ENCODE results near the gene NELL1. TPM values are rescaled to one million over a fixed set of nuclear protein-coding genes. Genes with fewer than 3 reads are reported as not detected.

Gene NELL1
- total RNA-seq, 1 donor from 2014 or later: not detected

DNA sequence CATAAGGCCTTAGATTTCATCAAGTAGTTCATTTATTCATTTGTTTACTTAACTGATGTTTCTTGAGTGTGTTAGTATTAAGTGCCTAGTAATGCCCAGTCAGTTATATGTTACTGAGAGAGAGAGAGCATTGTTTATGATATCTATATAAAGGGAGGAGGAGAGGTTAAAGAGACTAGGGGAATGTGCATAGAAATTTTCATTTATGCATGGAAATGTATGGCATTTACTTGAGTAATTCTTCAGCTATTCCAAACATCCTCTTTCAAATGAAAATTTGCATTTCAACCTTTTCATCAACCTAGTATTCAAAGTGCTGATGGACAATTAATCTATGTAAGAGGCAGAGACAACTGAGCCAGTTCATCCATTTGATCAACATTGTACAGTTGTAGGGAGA, 199.7 kb downstream of the NELL1 start:
- DNase-seq (ENCODE audit: low read depth): no peak

- no peak for DNase-seq (ENCODE audit: low read depth)
These were observed 203.7 kb downstream of the NELL1 start for GRCh38 chr11:20873054-20873453.

- no peak for DNase-seq (ENCODE audit: low read depth)
These were observed 205.0 kb downstream of the NELL1 start for GRCh38 chr11:20874358-20874757.

DNA sequence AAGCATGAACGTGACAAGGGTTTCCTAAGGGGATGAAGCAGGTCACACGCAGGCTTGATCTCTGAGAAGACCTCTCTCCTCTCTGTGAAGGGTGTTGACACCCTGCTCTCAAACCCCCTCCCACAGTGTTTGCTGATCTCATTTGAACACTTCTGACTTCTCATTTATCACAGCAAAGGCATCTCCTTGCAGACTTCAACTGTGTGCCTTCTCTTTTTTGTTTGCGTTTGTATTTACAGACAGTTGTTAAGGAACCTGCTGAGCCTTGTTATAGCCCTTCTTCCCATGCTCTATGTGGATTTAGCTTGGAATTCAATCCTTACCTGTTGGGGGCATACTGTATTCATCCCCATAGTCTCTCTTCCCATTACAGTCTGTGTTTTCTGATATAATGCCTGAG, 206.5 kb downstream of the NELL1 start:
- DNase-seq (ENCODE audit: low read depth): no peak

DNA sequence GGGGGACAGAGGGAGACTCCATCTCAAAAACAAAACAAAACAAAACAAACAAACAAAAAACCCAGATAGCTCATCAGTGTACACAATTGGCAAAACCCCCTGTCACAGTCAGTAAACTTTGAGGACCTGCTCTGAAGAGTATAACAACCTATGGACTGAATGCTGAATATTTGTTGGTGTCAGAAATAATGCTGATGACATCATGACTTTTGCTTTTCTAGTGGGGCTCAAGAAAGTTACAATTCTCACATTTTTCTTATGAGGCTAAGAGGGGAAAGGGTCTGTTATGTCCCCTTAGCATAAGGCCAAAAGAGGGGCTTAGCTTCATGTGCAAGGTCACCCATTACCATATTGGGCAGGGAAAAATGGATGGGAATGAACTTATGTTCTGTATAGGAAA, 207.4 kb downstream of the NELL1 start:
- DNase-seq (ENCODE audit: low read depth): no peak

DNA sequence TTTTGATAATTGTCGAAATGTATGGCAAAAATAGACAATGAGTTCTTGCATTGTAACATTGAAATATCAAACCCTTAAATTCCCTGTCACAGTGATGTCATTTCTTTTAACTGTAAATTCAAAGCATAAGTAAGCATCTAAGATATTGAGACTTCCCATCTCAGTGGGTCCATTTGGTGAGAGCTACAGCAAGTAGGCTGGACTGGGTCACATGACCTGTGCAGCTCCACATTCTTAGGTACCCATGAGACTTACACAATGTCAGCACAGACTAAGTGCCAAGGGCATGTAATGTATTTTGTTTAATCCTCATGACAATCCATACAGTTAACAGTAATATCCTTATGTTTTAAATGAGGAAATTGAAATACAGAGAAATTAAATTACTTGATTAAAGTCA, 210.7 kb downstream of the NELL1 start:
- no peak for DNase-seq (ENCODE audit: low read depth)

DNA sequence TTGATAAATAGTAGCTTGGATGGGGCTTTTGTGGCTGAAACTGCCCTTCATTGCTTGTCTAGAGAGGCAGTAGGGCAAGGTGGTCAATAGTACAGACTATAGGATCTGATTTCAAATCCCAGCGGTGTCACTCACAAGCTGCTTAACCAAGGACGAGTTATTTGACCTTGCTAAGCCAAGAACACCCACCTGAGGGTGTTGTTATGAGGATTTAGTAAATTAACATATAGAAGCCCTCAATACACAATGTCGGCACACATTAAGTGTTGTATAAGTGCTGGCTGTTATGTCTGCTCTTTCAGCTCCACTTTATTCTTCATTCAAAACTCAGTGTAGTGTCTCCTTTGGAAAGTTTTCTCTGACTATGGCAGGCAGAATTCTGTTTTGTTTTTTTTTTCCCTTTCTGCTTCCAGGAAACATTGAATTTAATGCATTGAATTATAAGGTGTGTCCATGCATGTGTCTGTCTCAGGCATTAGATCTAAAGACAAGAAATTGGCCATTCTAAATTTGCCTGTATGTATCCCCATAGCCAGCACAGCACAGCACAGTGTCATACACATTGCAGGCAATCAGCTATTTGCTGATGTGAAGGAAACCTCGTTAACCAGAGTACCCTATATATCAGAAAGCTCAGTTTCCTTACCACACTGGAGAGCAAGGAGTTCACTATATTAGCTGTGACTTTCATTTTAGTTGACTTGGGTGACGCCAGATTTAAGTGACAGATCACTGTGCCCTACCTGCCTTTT, 212.1 kb downstream of the NELL1 start:
- DNase-seq (ENCODE audit: low read depth): no peak

- no peak for DNase-seq (ENCODE audit: low read depth)
These were observed 217.8 kb downstream of the NELL1 start for GRCh38 chr11:20887137-20887536.

- DNase-seq (ENCODE audit: low read depth): no peak
These were observed 224.9 kb downstream of the NELL1 start for GRCh38 chr11:20894296-20894695.

DNA sequence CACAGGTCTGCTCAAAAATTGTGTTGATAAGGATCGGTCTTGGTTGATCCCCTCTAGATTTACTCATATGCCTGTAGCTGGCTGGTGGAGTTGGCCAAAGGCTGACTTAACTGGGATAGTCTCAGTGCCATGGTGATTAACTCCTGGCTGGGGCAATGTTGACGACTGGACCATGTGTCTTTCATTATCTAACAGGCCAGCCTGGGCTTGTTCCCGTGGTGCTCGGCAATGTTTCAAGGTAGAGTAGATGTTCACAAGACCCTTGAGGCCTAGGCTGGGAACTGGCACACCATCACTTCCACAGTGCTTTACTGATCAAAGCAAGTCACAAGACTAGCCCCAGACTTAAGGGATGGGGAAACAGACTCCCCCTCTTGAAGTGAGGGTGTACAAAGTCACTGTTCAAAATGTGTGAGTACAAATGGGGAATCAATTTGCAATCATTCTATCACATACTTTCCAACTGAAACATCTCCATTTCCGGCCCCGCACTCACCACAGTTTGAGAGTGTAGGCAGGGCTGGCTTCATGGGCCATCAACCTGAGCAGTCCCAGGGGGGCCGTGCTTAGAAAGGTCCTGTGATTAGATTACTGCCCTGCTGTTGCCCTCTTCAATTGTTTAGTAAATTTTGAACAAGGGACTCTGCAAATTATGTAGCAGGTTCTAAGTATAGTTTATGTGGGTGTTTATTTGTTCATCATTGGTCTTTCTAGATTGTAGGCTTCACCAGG, 240.8 kb downstream of the NELL1 start:
- no peak for DNase-seq (ENCODE audit: low read depth)

DNA sequence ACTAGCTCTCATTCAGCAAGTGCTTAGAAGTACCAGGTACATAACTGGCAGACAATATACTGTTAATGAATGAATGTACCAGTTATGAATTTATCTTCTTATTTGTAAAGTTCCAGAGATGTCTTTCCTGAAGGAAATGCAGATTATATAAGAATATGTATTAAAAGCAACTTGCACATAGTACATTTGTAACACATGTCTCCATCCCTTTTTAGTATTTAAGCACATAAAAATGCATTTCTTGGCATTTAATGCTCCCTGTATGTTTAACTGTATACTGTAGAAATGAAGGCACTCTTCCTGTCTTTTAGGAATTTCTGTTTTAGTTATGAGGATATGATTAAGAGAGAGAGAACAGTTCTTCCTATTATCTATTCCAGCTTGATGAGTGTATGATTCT, 241.3 kb downstream of the NELL1 start:
- DNase-seq (ENCODE audit: low read depth): no peak

- DNase-seq (ENCODE audit: low read depth): no peak
These were observed 242.9 kb downstream of the NELL1 start for GRCh38 chr11:20912065-20912821.

GRCh38 chr11:20912922-20913512, 243.6 kb downstream of the NELL1 start:
- no peak for DNase-seq (ENCODE audit: low read depth)

DNA sequence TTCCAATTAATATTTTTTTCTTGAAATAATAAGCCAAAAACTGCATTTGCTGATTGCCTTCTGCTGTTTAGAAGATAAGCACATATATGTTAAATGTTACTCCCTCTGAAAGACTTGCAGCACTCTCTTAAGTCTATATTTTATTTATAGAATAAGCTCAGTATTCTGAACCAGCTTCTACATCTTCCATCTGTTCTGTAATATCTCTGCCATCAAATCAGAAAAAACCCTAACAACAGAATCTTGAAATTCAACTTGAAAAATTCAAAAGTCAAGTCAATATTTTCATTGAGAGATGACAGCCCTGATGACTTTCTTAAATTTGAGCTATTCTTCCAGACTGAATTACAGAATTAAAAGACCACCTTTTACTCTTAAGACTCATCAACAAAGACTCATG, 247.9 kb downstream of the NELL1 start:
- DNase-seq (ENCODE audit: low read depth): no peak

DNA sequence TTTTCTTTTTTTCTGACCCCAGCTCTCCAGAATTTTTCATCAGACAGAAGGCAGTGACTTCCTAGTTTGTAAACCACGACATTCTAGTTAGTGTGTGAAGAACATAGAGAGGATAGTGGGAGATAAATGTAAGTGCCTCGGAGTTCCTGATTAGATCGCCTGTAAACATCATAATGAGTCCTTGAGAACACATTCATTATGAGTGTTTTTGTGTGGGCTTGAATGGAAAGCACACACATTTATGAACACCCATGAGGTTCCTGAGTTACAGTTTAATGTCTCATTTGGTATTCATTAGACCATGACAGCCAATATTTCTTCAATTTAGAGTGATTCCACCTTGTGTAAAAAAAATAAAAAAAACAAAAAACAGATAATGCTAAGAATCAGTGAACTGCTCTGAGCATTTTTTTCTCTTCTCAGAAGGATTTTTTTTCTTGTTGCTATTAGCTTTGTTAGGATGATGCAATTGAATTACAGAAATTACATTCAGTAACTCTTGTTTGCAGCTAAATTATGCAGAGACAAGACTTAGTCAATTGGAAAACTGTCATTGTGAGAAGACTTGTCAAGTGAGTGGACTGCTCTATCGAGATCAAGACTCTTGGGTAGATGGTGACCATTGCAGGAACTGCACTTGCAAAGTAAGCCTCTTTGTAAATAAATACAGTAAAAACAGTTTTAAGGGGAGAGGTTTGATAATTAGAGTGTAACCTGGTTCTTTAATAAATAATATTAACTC, 257.6 kb downstream of the NELL1 start:
- no peak for DNase-seq (ENCODE audit: low read depth)

DNA sequence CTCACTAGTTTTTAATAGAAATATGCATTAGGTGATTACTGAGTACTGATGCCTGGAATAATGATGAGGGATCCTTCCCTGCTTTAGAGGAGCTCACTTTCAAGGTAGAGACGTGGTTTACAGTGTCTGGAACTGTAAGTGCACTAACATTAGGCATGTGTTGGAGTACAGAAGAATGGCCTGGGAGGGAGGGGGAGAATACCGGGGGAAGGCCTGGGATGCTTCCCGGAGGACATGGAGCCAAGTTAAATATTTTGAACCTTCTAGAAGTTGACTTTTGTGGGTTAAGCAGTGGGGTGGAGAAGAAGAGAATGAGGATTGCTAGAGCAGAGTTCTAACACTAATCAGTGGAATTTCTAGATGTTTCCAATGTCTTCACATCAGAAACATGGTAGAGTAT, 261.6 kb downstream of the NELL1 start:
- DNase-seq (ENCODE audit: low read depth): no peak

GRCh38 chr11:20933086-20933485, 263.7 kb downstream of the NELL1 start:
- no peak for DNase-seq (ENCODE audit: low read depth)

DNA sequence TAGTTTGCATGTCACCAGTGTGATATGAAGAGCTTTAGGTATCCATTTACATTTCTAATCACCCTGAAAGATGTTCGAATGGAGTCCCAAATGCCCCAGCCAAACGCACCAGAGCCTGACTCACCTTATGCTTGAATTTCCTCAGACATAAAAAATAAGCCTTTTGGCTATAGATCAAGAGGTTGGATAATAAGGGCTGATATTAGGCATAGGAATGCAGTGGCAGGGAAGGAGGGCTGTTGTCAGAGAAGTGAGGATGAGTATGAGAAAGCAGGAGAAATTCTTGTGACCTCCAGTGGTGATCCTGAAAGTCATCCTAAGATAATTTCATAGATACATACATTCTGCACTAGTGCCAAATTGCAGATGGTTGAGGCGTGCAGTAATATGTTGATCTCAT, 264.6 kb downstream of the NELL1 start:
- no peak for DNase-seq (ENCODE audit: low read depth)

GRCh38 chr11:20934516-20934915, 265.1 kb downstream of the NELL1 start:
- DNase-seq (ENCODE audit: low read depth): no peak

DNA sequence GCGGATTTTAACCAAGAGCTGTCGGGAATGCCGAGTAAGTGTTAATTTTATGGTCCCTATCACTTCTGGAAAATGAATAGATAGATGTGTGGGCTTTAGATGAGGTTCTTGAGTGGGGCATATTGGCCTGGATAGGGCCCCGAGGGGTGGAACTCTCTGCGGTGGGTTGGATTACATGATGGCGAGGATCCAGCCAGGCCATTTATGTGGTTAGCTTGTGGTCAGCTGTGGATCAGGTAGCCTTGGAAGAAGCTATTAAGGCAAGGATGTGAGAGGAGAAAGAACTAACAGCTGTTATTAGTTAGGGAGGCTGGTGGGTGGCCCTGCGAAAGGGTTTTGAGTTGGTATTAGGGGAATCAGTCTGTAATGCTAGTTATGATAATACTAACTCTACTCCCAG, 268.4 kb downstream of the NELL1 start:
- no peak for DNase-seq (ENCODE audit: low read depth)

DNA sequence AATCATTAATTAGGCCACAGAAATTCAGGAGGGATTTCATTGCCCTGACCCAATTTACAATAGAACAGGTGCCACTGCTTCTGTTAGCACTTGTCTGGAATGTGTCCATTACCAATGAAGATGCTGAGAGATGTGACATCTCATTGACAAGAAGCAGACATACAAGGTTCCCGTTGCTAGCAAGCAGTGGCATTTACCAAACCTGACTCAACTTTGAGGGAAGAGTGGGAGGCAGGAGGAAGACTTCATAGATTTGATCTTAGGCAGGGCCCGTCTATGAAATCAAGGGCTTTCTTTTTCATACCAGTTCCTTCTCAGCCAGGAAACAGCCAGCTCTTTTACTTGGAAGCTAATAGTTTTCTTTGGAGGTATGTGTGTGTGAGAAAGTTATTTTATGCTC, 280.2 kb downstream of the NELL1 start:
- no peak for DNase-seq (ENCODE audit: low read depth)
